Gastrocnemius medialis (tissue), 4 donors: ENCODE measurements around the gene ADAMTS10. TPM values are rescaled to one million over a fixed set of nuclear protein-coding genes. Genes with fewer than 3 reads are reported as not detected.

Experiments used
- ATAC-seq, 2 donors: fragments of 150-250 bp; one replicate each; pipeline ENCODE4 v1.9.1; 2016
- DNase-seq, 2 donors: peaks; one replicate each; pipeline ENCODE4 v3.0.0-alpha.2; 2019
- H3K27ac ChIP-seq, 4 donors: fragments of 200-600 bp; sonication (generic); 1 replicate in 1 of 4; 2 replicates in 3 of 4; pipeline ENCODE4 v1.5.1; 2016 to 2018; ENCODE audit warnings: mild to moderate bottlenecking in 2 of 4, moderate library complexity in 1 of 4
- H3K27me3 ChIP-seq, 3 donors: fragments of 200-600 bp; sonication (generic) in 2 of 3; 1 replicate in 1 of 3; 2 replicates in 2 of 3; pipeline versions ENCODE4 v1.5.1 to v1.6.0; 2016 to 2019; ENCODE audit warnings: mild to moderate bottlenecking in 1 of 3, moderate library complexity in 1 of 3
- H3K36me3 ChIP-seq, 2 donors: fragments of 200-600 bp; sonication (generic) in 1 of 2; one replicate each; pipeline ENCODE4 v1.5.1; 2017 to 2018
- H3K4me1 ChIP-seq, 2 donors: fragments of 200-600 bp; sonication (generic) in 1 of 2; one replicate each; pipeline ENCODE4 v1.5.1; 2016 to 2017; ENCODE audit warnings: mild to moderate bottlenecking in 2 of 2
- H3K4me3 ChIP-seq, 4 donors: fragments of 200-600 bp; sonication (generic) in 3 of 4; 1 replicate in 1 of 4; 2 replicates in 3 of 4; pipeline ENCODE4 v1.5.1; 2016 to 2019; ENCODE audit warnings: mild to moderate bottlenecking in 2 of 4
- H3K9me3 ChIP-seq, 3 donors: fragments of 200-600 bp; sonication (generic) in 2 of 3; 1 replicate in 1 of 3; 2 replicates in 2 of 3; pipeline ENCODE4 v1.5.1; 2016 to 2019
- CTCF ChIP-seq, 5 experiments: fragments of 450-650 bp in 3 of 5; fragments of 200-600 bp in 2 of 5; sonication (generic) in 2 of 5; IDR thresholded peaks in 4 of 5; conservative IDR thresholded peaks in 1 of 5; 1 replicate in 4 of 5; 2 replicates in 1 of 5; pipeline ENCODE4 v1.5.1; 2016 to 2019; ENCODE audit warnings: antibody characterized with exemption in 5 of 5, mild to moderate bottlenecking in 3 of 5, moderate library complexity in 3 of 5
- POLR2A ChIP-seq, 2 donors: fragments of 450-650 bp; IDR thresholded peaks; one replicate each; pipeline ENCODE4 v1.6.1; 2017; ENCODE audit warnings: antibody characterized with exemption in 2 of 2, mild to moderate bottlenecking in 2 of 2, moderate library complexity in 2 of 2
- in situ Hi-C, 4 donors: fragments of 200-750 bp; cut with MboI; loops; one replicate each; pipeline versions ENCODE4 v1.15.0 to v1.8.0; 2017; ENCODE audit warnings: low sequenced_read_pairs in 4 of 4
- intact Hi-C: fragments of 100-400 bp; cut with DNase I; formaldehyde crosslinking; loops from one replicate; pipeline ENCODE4 v1.15.1; 2023; ENCODE audit warnings: low total_unique reads
- total RNA-seq, 4 donors: library from RNA; depleted of rRNA; stranded (reverse); fragments of >200 nt; gene quantifications; one replicate each; pipeline versions ENCODE4 v1.1.0 to v1.2.3, GENCODE V29; 2016

Gene ADAMTS10
- total RNA-seq, 4 donors from 2014 or later: 2.2 to 7.7 (median 3.6) TPM

GRCh38 chr19:8614455-8614854, 3.9 kb upstream of the ADAMTS10 start:
- DNase-seq (no peak), ATAC-seq (no peak)
- Histone ChIP-seq H3K4me1 (no peaks in the 10 kb centered on the region), H3K27ac (no peak overlapping the region), H3K27me3 (peaks cover 5 to 8% (median 6%) of the 10 kb centered on the region in 3 donors), H3K9me3 (no peaks in the 10 kb centered on the region), H3K36me3 (no peaks in the 10 kb centered on the region), H3K4me3 (no peak overlapping the region)
- TF ChIP-seq POLR2A (IDR thresholded peaks at IDR 0.05) (no peak), CTCF (IDR thresholded peaks at IDR 0.05 in 4 of 5, conservative IDR thresholded peaks at IDR 0.05 in 1 of 5) (no peak)
- intact Hi-C loops (no loop called here), in situ Hi-C loops (no loop called here)

DNA sequence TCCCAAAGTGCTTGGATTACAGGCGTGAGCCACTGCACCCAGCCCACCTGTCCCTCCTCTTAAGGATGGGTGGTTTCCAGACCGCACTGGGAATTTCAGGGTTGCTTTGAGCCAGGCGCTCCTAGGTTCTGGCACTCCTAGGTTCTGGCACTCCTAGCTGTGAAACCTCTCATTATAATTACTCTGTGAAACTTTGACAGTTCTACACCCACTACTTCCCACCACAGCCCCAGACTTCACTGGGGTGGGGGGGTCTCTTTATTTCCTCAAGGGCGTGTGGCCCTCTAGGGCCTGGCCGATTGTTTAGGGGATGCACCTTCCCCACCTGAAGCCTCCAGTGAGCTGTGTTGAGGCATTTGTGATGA, 2.3 kb upstream of the ADAMTS10 start:
- H3K27me3 ChIP-seq: peaks cover 7 to 14% (median 9%) of the 10 kb centered on the region in 3 donors
- ATAC-seq (no peak), DNase-seq (no peak)
- in situ Hi-C loops: no loop called here
- H3K4me3 ChIP-seq: no peak overlapping the region
- no peaks in the 10 kb centered on the region for H3K9me3 ChIP-seq
- H3K27ac ChIP-seq: no peak overlapping the region
- no peaks in the 10 kb centered on the region for H3K36me3 ChIP-seq
- intact Hi-C loops: no loop called here
- H3K4me1 ChIP-seq: peaks cover 0 to 4% of the 10 kb centered on the region in 2 donors
- TF ChIP-seq POLR2A (IDR thresholded peaks at IDR 0.05): no peak
- no peak for TF ChIP-seq CTCF (IDR thresholded peaks at IDR 0.05 in 4 of 5, conservative IDR thresholded peaks at IDR 0.05 in 1 of 5)

DNA sequence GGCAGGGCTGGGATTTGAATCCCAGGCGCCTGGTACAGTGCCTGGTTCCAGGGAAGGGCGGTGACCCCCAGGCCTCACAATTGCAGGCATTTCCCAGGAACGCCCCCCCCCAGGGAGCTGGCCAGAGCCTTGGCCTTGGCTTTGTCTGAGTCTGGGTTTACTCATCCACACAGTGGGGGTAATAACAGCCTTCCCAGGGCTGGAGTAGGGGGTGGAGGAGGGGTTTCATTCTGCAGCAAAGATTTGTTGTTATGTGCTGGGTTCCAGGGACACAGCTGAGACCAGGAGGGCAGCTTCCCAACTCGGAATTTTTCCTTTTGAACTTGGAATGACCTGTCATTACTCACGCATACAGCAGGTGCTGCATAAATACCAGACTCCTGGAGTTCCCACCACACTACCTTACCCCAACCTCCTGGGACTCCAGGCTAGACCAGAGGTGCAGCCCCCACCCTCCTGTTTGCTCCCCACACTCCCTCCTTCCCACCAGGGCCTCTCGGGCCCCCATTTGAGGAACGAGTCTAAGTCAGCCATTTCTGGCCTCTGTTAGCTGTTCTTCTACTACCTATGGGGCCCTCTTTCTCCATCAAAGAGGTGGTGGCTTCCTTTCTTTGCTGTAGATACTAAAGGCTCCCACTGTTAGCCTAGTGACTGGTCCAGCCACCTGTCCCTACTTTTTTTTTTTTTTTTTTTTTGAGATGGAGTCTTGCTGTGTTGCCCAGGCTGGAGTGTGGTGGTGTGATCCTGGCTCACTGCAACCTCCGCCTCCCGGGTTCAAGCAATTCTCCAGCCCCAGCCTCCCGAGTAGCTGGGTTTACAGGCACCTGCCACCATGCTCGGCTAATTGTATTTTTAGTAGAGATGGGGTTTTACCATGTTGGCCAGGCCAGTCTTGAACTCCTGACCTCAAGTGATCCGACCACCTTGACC, 1.6 kb upstream of the ADAMTS10 start:
- Histone ChIP-seq H3K27me3 (peaks cover 7 to 14% (median 9%) of the 10 kb centered on the region in 3 donors), H3K36me3 (no peaks in the 10 kb centered on the region), H3K4me1 (peaks cover 0 to 4% of the 10 kb centered on the region in 2 donors), H3K4me3 (no peak overlapping the region), H3K9me3 (no peaks in the 10 kb centered on the region), H3K27ac (peak overlapping the region; percentile 10 to 49 (median 32))
- intact Hi-C loops: no loop called here
- ATAC-seq (peak; percentile 17 to 55), DNase-seq (peak; percentile 16 to 55)
- in situ Hi-C loops: no loop called here
- TF ChIP-seq CTCF (IDR thresholded peaks at IDR 0.05 in 4 of 5, conservative IDR thresholded peaks at IDR 0.05 in 1 of 5) (no peak), POLR2A (IDR thresholded peaks at IDR 0.05) (no peak)

- DNase-seq (no peak), ATAC-seq (no peak)
- Histone ChIP-seq H3K4me1 (peaks cover 0 to 4% of the 10 kb centered on the region in 2 donors), H3K27ac (peak overlapping the region; percentile 10 to 49 (median 32)), H3K4me3 (no peak overlapping the region), H3K9me3 (no peaks in the 10 kb centered on the region), H3K36me3 (no peaks in the 10 kb centered on the region), H3K27me3 (peaks cover 7 to 14% (median 9%) of the 10 kb centered on the region in 3 donors)
- intact Hi-C loops (no loop called here), in situ Hi-C loops (no loop called here)
- no peak for TF ChIP-seq CTCF (IDR thresholded peaks at IDR 0.05 in 4 of 5, conservative IDR thresholded peaks at IDR 0.05 in 1 of 5)
- no peak for TF ChIP-seq POLR2A (IDR thresholded peaks at IDR 0.05)
These were observed 919 bp upstream of the ADAMTS10 start for GRCh38 chr19:8611391-8611876.
